SK-N-SH (cell line): ENCODE measurements around the gene ABLIM2.

ENCODE experiments used
- EP300 ChIP-seq, 2 experiments: IDR thresholded peaks; 2 replicates each; pipeline versions ENCODE4 v1.4.0 to v1.6.1; 2012; ENCODE audit warnings: borderline replicate concordance in 1 of 2, low read depth in 1 of 2, low read length in 1 of 2
- GABPA ChIP-seq: IDR thresholded peaks from 2 replicates; pipeline ENCODE4 v1.4.0; 2012; ENCODE audit warnings: low read depth, mild to moderate bottlenecking
- GATA2 ChIP-seq: sonication (generic); formaldehyde crosslinking; IDR thresholded peaks from 2 replicates; pipeline ENCODE4 v1.5.0; 2020; ENCODE audit warnings: mild to moderate bottlenecking, missing genetic modification reagents
- JUND ChIP-seq: IDR thresholded peaks from 2 replicates; pipeline ENCODE4 v1.4.0; 2012
- MAX ChIP-seq: IDR thresholded peaks from 2 replicates; pipeline ENCODE4 v1.4.0; 2012; ENCODE audit warnings: low read depth
- NRF1 ChIP-seq: IDR thresholded peaks from 2 replicates; pipeline ENCODE4 v1.6.1; 2012; ENCODE audit warnings: low read depth, mild to moderate bottlenecking, low read length
- POLR2AphosphoS5 ChIP-seq: IDR thresholded peaks from 2 replicates; pipeline ENCODE4 v1.6.1; 2012; ENCODE audit warnings: low read depth, low read length
- RAD21 ChIP-seq: IDR thresholded peaks from 2 replicates; pipeline ENCODE4 v1.6.1; 2012; ENCODE audit warnings: mild to moderate bottlenecking, low read length
- RCOR1 ChIP-seq: fragments of 150-350 bp; IDR thresholded peaks from 2 replicates; pipeline ENCODE4 v1.6.1; 2017; ENCODE audit warnings: antibody characterized with exemption, low read length
- REST ChIP-seq: IDR thresholded peaks from 2 replicates; pipeline ENCODE4 v1.6.1; 2012; ENCODE audit warnings: mild to moderate bottlenecking, low read depth, low read length, moderate library complexity
- TCF12 ChIP-seq: IDR thresholded peaks from 2 replicates; pipeline ENCODE4 v1.4.0; 2012
- TEAD4 ChIP-seq: IDR thresholded peaks from 2 replicates; pipeline ENCODE4 v1.4.0; 2012; ENCODE audit warnings: mild to moderate bottlenecking, borderline replicate concordance; ENCODE audit not compliant: insufficient read depth
- YY1 ChIP-seq: IDR thresholded peaks from 2 replicates; pipeline ENCODE4 v1.4.0; 2012; ENCODE audit warnings: low read depth, mild to moderate bottlenecking
- TF ChIP-seq, protein P1 (sequence below): fragments of 200-600 bp; sonication (generic); IDR thresholded peaks from 2 replicates; pipeline ENCODE4 v1.6.1; 2017; ENCODE audit warnings: antibody characterized with exemption, mild to moderate bottlenecking, moderate library complexity

- TF ChIP-seq, protein P1, sequence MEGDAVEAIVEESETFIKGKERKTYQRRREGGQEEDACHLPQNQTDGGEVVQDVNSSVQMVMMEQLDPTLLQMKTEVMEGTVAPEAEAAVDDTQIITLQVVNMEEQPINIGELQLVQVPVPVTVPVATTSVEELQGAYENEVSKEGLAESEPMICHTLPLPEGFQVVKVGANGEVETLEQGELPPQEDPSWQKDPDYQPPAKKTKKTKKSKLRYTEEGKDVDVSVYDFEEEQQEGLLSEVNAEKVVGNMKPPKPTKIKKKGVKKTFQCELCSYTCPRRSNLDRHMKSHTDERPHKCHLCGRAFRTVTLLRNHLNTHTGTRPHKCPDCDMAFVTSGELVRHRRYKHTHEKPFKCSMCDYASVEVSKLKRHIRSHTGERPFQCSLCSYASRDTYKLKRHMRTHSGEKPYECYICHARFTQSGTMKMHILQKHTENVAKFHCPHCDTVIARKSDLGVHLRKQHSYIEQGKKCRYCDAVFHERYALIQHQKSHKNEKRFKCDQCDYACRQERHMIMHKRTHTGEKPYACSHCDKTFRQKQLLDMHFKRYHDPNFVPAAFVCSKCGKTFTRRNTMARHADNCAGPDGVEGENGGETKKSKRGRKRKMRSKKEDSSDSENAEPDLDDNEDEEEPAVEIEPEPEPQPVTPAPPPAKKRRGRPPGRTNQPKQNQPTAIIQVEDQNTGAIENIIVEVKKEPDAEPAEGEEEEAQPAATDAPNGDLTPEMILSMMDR = no peak
- no peak for TF ChIP-seq RAD21
- TF ChIP-seq YY1 = no peak
- no peak for TF ChIP-seq MAX
- no peak for TF ChIP-seq EP300 (IDR thresholded peaks at IDR 0.05; ENCODE audit: borderline replicate concordance in 1 of 2, low read depth in 1 of 2, low read length in 1 of 2)
- no peak for TF ChIP-seq REST
- no peak for TF ChIP-seq POLR2AphosphoS5
- no peak for TF ChIP-seq GATA2
- TF ChIP-seq TEAD4 = no peak
- no peak for TF ChIP-seq GABPA
- TF ChIP-seq JUND = no peak
- TF ChIP-seq NRF1 = no peak
- no peak for TF ChIP-seq RCOR1
- TF ChIP-seq TCF12 = no peak
Measured at GRCh38 chr4:8030121-8030781, 128.4 kb downstream of the ABLIM2 start.
